ENCODE measurements around the gene ARL14. TPM values are rescaled to one million over a fixed set of nuclear protein-coding genes. Genes with fewer than 3 reads are reported as not detected.

Gene ARL14
- total RNA-seq, 4 donors from 2014 or later, result 2.5 to 28.9 (median 16.5) TPM

DNA sequence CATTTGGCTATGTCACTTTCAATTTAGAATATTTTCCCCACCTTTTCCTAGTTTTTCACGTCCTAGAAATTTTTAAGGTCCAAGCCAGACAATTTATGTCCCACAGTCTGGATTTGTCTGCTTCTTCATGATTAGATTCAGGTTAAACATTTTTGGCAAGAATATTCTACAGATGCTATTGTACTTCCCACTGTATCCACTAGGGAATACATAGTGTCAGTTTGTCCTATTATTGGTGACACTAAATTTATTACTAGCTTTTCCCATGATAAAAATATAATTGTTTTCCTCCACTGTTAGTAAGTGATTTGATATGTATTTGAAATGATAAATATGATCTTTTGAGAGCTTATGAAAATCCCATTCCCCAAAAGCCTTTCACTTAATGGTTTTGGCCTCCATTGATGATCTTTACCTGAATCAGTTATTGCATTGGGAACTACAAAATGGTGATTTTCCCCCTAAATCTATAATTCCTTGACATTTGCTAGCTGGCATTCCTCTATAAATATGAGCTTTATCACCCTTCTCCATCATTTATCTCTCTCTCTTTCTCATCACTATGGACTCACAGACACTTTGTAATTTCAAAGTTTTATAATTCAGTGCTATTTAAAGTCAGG lies 8.3 kb downstream of the ARL14 start:
- no peak overlapping the region for H3K27ac ChIP-seq
- no peaks in the 10 kb centered on the region for H3K9me3 ChIP-seq
- TF ChIP-seq, protein P1, sequence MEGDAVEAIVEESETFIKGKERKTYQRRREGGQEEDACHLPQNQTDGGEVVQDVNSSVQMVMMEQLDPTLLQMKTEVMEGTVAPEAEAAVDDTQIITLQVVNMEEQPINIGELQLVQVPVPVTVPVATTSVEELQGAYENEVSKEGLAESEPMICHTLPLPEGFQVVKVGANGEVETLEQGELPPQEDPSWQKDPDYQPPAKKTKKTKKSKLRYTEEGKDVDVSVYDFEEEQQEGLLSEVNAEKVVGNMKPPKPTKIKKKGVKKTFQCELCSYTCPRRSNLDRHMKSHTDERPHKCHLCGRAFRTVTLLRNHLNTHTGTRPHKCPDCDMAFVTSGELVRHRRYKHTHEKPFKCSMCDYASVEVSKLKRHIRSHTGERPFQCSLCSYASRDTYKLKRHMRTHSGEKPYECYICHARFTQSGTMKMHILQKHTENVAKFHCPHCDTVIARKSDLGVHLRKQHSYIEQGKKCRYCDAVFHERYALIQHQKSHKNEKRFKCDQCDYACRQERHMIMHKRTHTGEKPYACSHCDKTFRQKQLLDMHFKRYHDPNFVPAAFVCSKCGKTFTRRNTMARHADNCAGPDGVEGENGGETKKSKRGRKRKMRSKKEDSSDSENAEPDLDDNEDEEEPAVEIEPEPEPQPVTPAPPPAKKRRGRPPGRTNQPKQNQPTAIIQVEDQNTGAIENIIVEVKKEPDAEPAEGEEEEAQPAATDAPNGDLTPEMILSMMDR (IDR thresholded peaks at IDR 0.05), result peak in 5 of 6 experiments; percentile 22 to 50 (median 48)
- no peak for TF ChIP-seq POLR2A (IDR thresholded peaks at IDR 0.05)
- DNase-seq, result no peak
- no peaks in the 10 kb centered on the region for H3K4me1 ChIP-seq
- H3K27me3 ChIP-seq, result no peaks in the 10 kb centered on the region
- H3K4me3 ChIP-seq, result no peak overlapping the region
- H3K36me3 ChIP-seq, result no peaks in the 10 kb centered on the region

DNA sequence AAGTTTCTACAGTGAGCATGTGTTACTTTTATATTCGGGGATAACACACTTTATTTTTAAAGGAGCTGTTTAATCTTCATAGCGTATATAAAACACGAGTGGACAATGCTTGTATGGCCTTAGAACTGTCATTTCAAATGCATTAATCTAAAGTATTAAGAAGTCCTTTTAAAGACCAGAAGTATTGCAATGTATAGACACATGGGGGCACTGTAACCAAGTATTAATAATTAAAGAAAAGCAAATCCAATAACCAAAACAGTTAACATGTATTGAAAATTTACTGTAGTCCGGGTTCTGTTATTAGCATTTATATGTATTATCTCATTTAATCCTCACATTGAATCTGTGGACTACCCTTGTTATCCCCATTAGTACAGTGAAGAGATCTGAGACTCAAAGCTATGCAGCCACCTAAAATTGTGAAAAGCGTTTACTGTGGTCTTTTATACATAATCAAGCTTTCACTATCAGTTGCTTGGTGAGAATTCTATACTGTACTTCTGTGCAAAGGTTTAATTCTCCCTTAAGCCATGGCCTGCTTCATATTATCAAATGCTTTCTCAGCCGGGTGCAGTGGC lies 10.1 kb downstream of the ARL14 start:
- no peak for DNase-seq
- H3K9me3 ChIP-seq, result no peaks in the 10 kb centered on the region

DNA sequence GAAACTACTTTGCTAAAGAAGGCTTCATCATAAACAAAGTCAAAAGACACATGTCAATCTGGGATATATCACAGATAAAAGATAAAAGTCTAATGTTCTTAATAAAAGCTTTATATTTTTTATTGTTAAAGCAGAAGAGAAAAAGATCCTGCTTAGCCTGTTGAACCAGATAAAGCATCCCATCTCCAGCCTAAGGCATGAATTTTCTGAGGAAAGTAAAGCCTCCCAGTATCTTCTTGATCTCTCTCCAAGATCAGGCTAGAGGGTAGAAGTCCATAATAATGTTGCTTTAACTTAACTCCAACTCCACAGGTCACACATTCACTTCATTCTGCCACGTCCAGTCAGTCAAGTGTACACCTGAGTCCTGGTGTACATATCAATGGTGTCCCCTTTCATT lies 14.2 kb downstream of the ARL14 start:
- TF ChIP-seq, protein P1 (IDR thresholded peaks at IDR 0.05), result no peak
- no peak for TF ChIP-seq POLR2A (IDR thresholded peaks at IDR 0.05)
- H3K36me3 ChIP-seq, result no peaks in the 10 kb centered on the region
- no peak overlapping the region for H3K27ac ChIP-seq
- no peak for DNase-seq
- no peaks in the 10 kb centered on the region for H3K27me3 ChIP-seq
- H3K4me1 ChIP-seq, result no peaks in the 10 kb centered on the region
- no peak overlapping the region for H3K4me3 ChIP-seq
- no peaks in the 10 kb centered on the region for H3K9me3 ChIP-seq

More for the DNA sequence above, 10.1 kb downstream of the ARL14 start:
- no peak for TF ChIP-seq POLR2A (IDR thresholded peaks at IDR 0.05)
- TF ChIP-seq, protein P1 (IDR thresholded peaks at IDR 0.05), result peak in 4 of 6 experiments; percentile 40 to 51 (median 50)
- no peaks in the 10 kb centered on the region for H3K36me3 ChIP-seq
- no peak overlapping the region for H3K27ac ChIP-seq
- H3K4me1 ChIP-seq, result no peaks in the 10 kb centered on the region
- H3K4me3 ChIP-seq, result no peak overlapping the region
- no peaks in the 10 kb centered on the region for H3K27me3 ChIP-seq

DNA sequence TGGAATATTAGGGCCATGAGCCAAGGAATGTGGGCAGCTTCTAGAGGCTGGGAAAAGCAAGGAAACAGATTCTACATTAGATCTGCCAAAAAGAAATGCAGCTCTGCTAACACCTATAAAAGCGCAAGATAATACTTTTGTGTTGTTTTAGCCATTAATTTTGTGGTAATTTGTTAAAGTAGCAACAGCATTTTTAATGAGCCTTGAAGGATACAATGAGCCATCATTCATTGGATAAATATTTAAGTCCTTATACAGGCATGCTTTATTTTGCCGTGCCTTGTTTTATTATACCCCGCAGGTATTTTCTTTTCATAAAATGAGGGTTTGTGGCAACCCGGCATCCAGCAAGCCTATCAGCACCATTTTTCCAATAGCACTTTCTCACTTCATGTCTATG lies 15.0 kb downstream of the ARL14 start:
- no peaks in the 10 kb centered on the region for H3K4me1 ChIP-seq
- no peak overlapping the region for H3K27ac ChIP-seq
- no peak for TF ChIP-seq POLR2A (IDR thresholded peaks at IDR 0.05)
- TF ChIP-seq, protein P1 (IDR thresholded peaks at IDR 0.05), result no peak
- H3K27me3 ChIP-seq, result no peaks in the 10 kb centered on the region
- no peak for DNase-seq
- no peak overlapping the region for H3K4me3 ChIP-seq
- no peaks in the 10 kb centered on the region for H3K36me3 ChIP-seq
- no peaks in the 10 kb centered on the region for H3K9me3 ChIP-seq

DNA sequence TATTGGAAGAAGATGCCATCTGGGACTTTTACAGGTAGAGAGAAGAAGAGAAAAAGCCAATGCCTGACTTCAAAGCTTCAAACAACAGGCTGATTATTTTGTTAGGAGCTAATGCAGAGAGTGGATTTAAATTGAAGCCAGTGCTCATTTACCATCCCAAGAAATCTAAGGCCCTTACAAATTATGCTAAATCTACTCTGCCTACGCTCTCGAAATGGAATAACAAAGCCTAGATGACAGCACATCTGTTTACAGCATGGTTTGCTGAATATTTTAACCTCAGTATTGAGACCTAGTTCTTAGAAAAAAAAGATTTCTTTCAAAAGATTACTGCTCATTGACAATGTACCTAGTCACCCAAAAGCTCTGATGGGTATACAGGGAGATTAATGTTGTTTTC lies 16.2 kb downstream of the ARL14 start:
- H3K27ac ChIP-seq, result no peak overlapping the region
- TF ChIP-seq, protein P1 (IDR thresholded peaks at IDR 0.05), result no peak
- no peak for TF ChIP-seq POLR2A (IDR thresholded peaks at IDR 0.05)
- no peaks in the 10 kb centered on the region for H3K4me1 ChIP-seq
- H3K36me3 ChIP-seq, result no peaks in the 10 kb centered on the region
- no peaks in the 10 kb centered on the region for H3K9me3 ChIP-seq
- H3K4me3 ChIP-seq, result no peak overlapping the region
- no peaks in the 10 kb centered on the region for H3K27me3 ChIP-seq
- no peak for DNase-seq
